Prostate gland (tissue), 2 donors: ENCODE measurements around the gene GSTM1. TPM values are rescaled to one million over a fixed set of nuclear protein-coding genes. Genes with fewer than 3 reads are reported as not detected.
"Not testable (repeated sequence)": the region's sequence is repeated elsewhere in the genome, so short reads cannot be mapped to it uniquely, and the experiment has no call there.

Experiments used
- DNase-seq: peaks from one replicate; pipeline ENCODE4 v3.0.0-alpha.2; 2019; ENCODE audit warnings: low spot score
- H3K27ac ChIP-seq, 2 donors: fragments of 200-600 bp; sonication (generic); 2 replicates each; pipeline ENCODE4 v1.5.1; 2017 to 2019
- H3K27me3 ChIP-seq: fragments of 200-600 bp; sonication (generic); replicated peaks from 2 replicates; pipeline ENCODE4 v1.5.1; 2019; ENCODE audit not compliant: insufficient read depth
- H3K36me3 ChIP-seq, 2 donors: fragments of 200-600 bp; sonication (generic); 1 replicate in 1 of 2; 2 replicates in 1 of 2; pipeline versions ENCODE4 v1.5.1 to v1.8.1; 2017 to 2019
- H3K4me1 ChIP-seq: fragments of 200-600 bp; sonication (generic); replicated peaks from 2 replicates; pipeline ENCODE4 v1.5.1; 2019
- H3K4me3 ChIP-seq, 2 donors: fragments of 200-600 bp; sonication (generic); 2 replicates each; pipeline ENCODE4 v1.5.1; 2017 to 2019
- H3K9me3 ChIP-seq: fragments of 200-600 bp; sonication (generic); 2 replicates; pipeline ENCODE4 v1.5.1; 2017
- CTCF ChIP-seq, 4 experiments: fragments of 200-600 bp in 2 of 4; fragments of 450-650 bp in 2 of 4; sonication (generic) in 2 of 4; IDR thresholded peaks; 1 replicate in 3 of 4; 2 replicates in 1 of 4; pipeline ENCODE4 v1.5.1; 2016 to 2019; ENCODE audit warnings: antibody characterized with exemption in 4 of 4, mild to moderate bottlenecking in 2 of 4, moderate library complexity in 2 of 4
- POLR2A ChIP-seq: fragments of 450-650 bp; IDR thresholded peaks from one replicate; pipeline ENCODE4 v1.6.1; 2016; ENCODE audit warnings: antibody characterized with exemption, mild to moderate bottlenecking
- POLR2AphosphoS5 ChIP-seq: sonication (generic); formaldehyde crosslinking; IDR thresholded peaks from one replicate; pipeline ENCODE4 v1.6.1; 2017; ENCODE audit warnings: antibody characterized with exemption
- WGBS: methylation state at CpG from one replicate; pipeline ENCODE4 v1.1.5; 2018; 5-methylcytosine and 5-hydroxymethylcytosine counted together
- intact Hi-C: fragments of 100-400 bp; cut with DNase I; formaldehyde crosslinking; loops from one replicate; pipeline ENCODE4 v1.14.2; 2022
- total RNA-seq, 2 donors: library from RNA; depleted of rRNA; stranded (reverse); fragments of >200 nt; gene quantifications; one replicate each; pipeline ENCODE4 v1.1.0, GENCODE V29; 2016

GSTM1 gene
- total RNA-seq, 2 donors from 2014 or later: not detected

- H3K36me3 ChIP-seq, H3K4me3 ChIP-seq, H3K4me1 ChIP-seq, intact Hi-C loops, DNase-seq, H3K27ac ChIP-seq, H3K9me3 ChIP-seq, H3K27me3 ChIP-seq: not testable (repeated sequence)
- WGBS: no CpG with 5 or more reads among the region's 11 CpGs
Measured at GRCh38 chr1:109687109-109687508, 508 bp upstream of the GSTM1 start.

- no peak for TF ChIP-seq CTCF (IDR thresholded peaks at IDR 0.05)
- TF ChIP-seq POLR2A: no peak
- no peak for TF ChIP-seq POLR2AphosphoS5
Measured at GRCh38 chr1:109689844-109690405, 2.3 kb downstream of the GSTM1 start.

GRCh38 chr1:109691759-109692158 lies 4.1 kb downstream of the GSTM1 start:
- no CpG with 5 or more reads among the region's 6 CpGs for WGBS
- no peak for DNase-seq
- intact Hi-C loops: no loop called here
- TF ChIP-seq POLR2A: no peak
- TF ChIP-seq CTCF (IDR thresholded peaks at IDR 0.05): no peak
- no peak for TF ChIP-seq POLR2AphosphoS5
- no peak overlapping the region for H3K4me3 ChIP-seq
- H3K27me3 ChIP-seq: no peaks in the 10 kb centered on the region
- no peaks in the 10 kb centered on the region for H3K36me3 ChIP-seq
- no peaks in the 10 kb centered on the region for H3K9me3 ChIP-seq
- no peak overlapping the region for H3K27ac ChIP-seq
- no peaks in the 10 kb centered on the region for H3K4me1 ChIP-seq

More at GRCh38 chr1:109689844-109690405, 2.3 kb downstream of the GSTM1 start:
- Histone ChIP-seq H3K36me3 (no peaks in the 10 kb centered on the region), H3K27ac (no peak overlapping the region), H3K27me3 (no peaks in the 10 kb centered on the region), H3K9me3 (no peaks in the 10 kb centered on the region), H3K4me3 (no peak overlapping the region), H3K4me1 (no peaks in the 10 kb centered on the region)
- DNase-seq: no peak
- no CpG with 5 or more reads among the region's 6 CpGs for WGBS
- intact Hi-C loops: no loop called here

GRCh38 chr1:109694400-109694799 lies 6.8 kb downstream of the GSTM1 start:
- H3K27ac ChIP-seq, H3K4me3 ChIP-seq, H3K9me3 ChIP-seq, intact Hi-C loops, H3K4me1 ChIP-seq, H3K27me3 ChIP-seq, H3K36me3 ChIP-seq, DNase-seq: not testable (repeated sequence)
- WGBS: no CpG with 5 or more reads among the region's 5 CpGs

GRCh38 chr1:109695138-109695537 lies 7.5 kb downstream of the GSTM1 start:
- H3K27ac ChIP-seq, H3K4me3 ChIP-seq, H3K36me3 ChIP-seq, DNase-seq, intact Hi-C loops, H3K27me3 ChIP-seq, H3K4me1 ChIP-seq, H3K9me3 ChIP-seq: not testable (repeated sequence)
- no CpG with 5 or more reads among the region's 3 CpGs for WGBS

GRCh38 chr1:109697066-109697465 lies 9.4 kb downstream of the GSTM1 start:
- DNase-seq: no peak
- intact Hi-C loops: no loop called here
- Histone ChIP-seq H3K4me3 (no peak overlapping the region), H3K27ac (no peak overlapping the region), H3K4me1 (no peaks in the 10 kb centered on the region), H3K27me3 (no peaks in the 10 kb centered on the region), H3K9me3 (no peaks in the 10 kb centered on the region), H3K36me3 (no peaks in the 10 kb centered on the region)
- WGBS: no CpG with 5 or more reads among the region's 4 CpGs
- TF ChIP-seq CTCF (IDR thresholded peaks at IDR 0.05): no peak
- TF ChIP-seq POLR2AphosphoS5: no peak
- TF ChIP-seq POLR2A: no peak

GRCh38 chr1:109697861-109698260 lies 10.2 kb downstream of the GSTM1 start:
- WGBS: no CpG with 5 or more reads among the region's 4 CpGs
- DNase-seq, H3K27me3 ChIP-seq, H3K27ac ChIP-seq, H3K4me3 ChIP-seq, H3K9me3 ChIP-seq, H3K4me1 ChIP-seq, H3K36me3 ChIP-seq, intact Hi-C loops: not testable (repeated sequence)

GRCh38 chr1:109702940-109703339 lies 15.3 kb downstream of the GSTM1 start:
- H3K36me3 ChIP-seq, H3K27me3 ChIP-seq, H3K9me3 ChIP-seq, H3K27ac ChIP-seq, DNase-seq, intact Hi-C loops, H3K4me1 ChIP-seq, H3K4me3 ChIP-seq: not testable (repeated sequence)
- 82% methylated on average over 3 of the region's 3 CpGs for WGBS
